ENCODE data around the gene UBE2E2. TPM values are rescaled to one million over a fixed set of nuclear protein-coding genes. Genes with fewer than 3 reads are reported as not detected.

The UBE2E2 gene
- total and polyA plus RNA-seq, 12 donors = 19.5 to 63.8 (median 52.2) TPM

GRCh38 chr3:23444386-23444785 is 241.3 kb downstream of the UBE2E2 start:
- TF ChIP-seq, protein P1, sequence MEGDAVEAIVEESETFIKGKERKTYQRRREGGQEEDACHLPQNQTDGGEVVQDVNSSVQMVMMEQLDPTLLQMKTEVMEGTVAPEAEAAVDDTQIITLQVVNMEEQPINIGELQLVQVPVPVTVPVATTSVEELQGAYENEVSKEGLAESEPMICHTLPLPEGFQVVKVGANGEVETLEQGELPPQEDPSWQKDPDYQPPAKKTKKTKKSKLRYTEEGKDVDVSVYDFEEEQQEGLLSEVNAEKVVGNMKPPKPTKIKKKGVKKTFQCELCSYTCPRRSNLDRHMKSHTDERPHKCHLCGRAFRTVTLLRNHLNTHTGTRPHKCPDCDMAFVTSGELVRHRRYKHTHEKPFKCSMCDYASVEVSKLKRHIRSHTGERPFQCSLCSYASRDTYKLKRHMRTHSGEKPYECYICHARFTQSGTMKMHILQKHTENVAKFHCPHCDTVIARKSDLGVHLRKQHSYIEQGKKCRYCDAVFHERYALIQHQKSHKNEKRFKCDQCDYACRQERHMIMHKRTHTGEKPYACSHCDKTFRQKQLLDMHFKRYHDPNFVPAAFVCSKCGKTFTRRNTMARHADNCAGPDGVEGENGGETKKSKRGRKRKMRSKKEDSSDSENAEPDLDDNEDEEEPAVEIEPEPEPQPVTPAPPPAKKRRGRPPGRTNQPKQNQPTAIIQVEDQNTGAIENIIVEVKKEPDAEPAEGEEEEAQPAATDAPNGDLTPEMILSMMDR (IDR thresholded peaks at IDR 0.05) = no peak
- intact Hi-C loops (cut with DNase I) = no loop called here
- no peaks in the 10 kb centered on the region for H3K36me3 ChIP-seq
- H3K4me3 ChIP-seq = no peak overlapping the region
- DNase-seq (no peak), ATAC-seq (no peak)
- peaks cover 0 to 52% (median 21%) of the 10 kb centered on the region in 9 donors for H3K4me1 ChIP-seq
- no peaks in the 10 kb centered on the region for H3K9me3 ChIP-seq
- H3K27me3 ChIP-seq = no peaks in the 10 kb centered on the region
- WGBS, 2 donors = 86 to 98% methylated on average over 1 of the region's 1 CpG
- no peak overlapping the region for H3K27ac ChIP-seq

DNA sequence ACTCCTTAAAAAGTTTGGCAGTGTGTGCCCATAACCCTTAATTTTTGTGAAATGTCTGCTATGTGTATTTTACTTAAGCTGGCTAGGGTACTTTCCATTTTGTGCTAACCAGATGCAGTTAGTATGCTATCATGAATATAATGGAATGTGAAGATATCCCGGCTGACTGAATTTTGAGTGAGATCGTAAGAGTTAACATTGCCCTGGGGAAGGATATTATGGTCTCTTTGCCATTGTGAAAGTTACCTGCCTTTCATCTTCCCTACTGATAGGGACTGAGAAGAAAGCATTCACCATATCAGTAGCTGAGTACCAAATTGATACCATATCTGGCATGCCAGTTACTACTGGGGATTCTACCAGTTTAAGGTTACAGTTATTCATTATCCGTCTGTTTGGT is 243.2 kb downstream of the UBE2E2 start:
- intact Hi-C loops (cut with DNase I) = no loop called here
- 70 to 83% methylated on average over 3 of the region's 3 CpGs for WGBS, 2 donors
- TF ChIP-seq, protein P1 (IDR thresholded peaks at IDR 0.05) = no peak
- Histone ChIP-seq H3K4me3 (no peak overlapping the region), H3K27me3 (no peaks in the 10 kb centered on the region), H3K27ac (no peak overlapping the region), H3K36me3 (no peaks in the 10 kb centered on the region), H3K9me3 (no peaks in the 10 kb centered on the region), H3K4me1 (peaks cover 0 to 54% (median 24%) of the 10 kb centered on the region in 9 donors)
- no peak for ATAC-seq
- DNase-seq = no peak

GRCh38 chr3:23448998-23449537 is 245.9 kb downstream of the UBE2E2 start:
- H3K27me3 ChIP-seq = no peaks in the 10 kb centered on the region
- 71 to 85% methylated on average over 2 of the region's 2 CpGs for WGBS, 2 donors
- no peak overlapping the region for H3K4me3 ChIP-seq
- no peak for ATAC-seq
- H3K4me1 ChIP-seq = peaks cover 0 to 49% (median 21%) of the 10 kb centered on the region in 9 donors
- H3K27ac ChIP-seq = no peak overlapping the region
- intact Hi-C loops (cut with DNase I) = no loop called here
- H3K36me3 ChIP-seq = no peaks in the 10 kb centered on the region
- H3K9me3 ChIP-seq = no peaks in the 10 kb centered on the region
- TF ChIP-seq, protein P1 (IDR thresholded peaks at IDR 0.05) = no peak
- DNase-seq = no peak

DNA sequence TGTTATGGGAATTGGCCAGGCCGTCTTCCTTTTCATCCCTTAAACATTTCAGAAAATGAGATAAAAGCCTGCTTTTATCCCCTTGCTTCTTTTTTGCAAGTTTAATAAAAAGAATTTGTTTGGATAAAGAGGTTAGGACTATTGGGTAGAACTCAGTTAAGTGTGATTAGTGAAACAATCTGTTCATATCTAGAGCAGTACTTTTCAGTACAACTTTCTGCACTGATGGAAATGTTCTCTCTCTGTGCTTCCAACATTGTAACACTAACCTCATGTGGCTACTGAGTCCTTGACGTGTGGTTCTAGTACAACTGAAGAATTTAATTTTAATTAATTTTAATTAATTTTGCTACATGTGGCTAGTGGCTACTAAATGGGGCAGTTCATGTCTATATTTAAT is 246.9 kb downstream of the UBE2E2 start:
- no peak for DNase-seq
- TF ChIP-seq, protein P1 (IDR thresholded peaks at IDR 0.05) = no peak
- no peaks in the 10 kb centered on the region for H3K9me3 ChIP-seq
- no peaks in the 10 kb centered on the region for H3K36me3 ChIP-seq
- H3K4me3 ChIP-seq = no peak overlapping the region
- H3K27ac ChIP-seq = peak overlapping the region in 3 of 10 donors; percentile 40 to 52 (median 51)
- H3K4me1 ChIP-seq = peaks cover 0 to 49% (median 24%) of the 10 kb centered on the region in 9 donors
- WGBS, 2 donors = 64 to 65% methylated on average over 2 of the region's 2 CpGs
- intact Hi-C loops (cut with DNase I) = no loop called here
- no peaks in the 10 kb centered on the region for H3K27me3 ChIP-seq
- ATAC-seq = peak in 2 of 8 donors; percentile 49 to 71
